ENCODE measurements around the gene CCNC. TPM values are rescaled to one million over a fixed set of nuclear protein-coding genes. Genes with fewer than 3 reads are reported as not detected.

The CCNC gene
- total RNA-seq, 3 donors from 2014 or later = 32.7 to 52.2 (median 34.2) TPM

- Histone ChIP-seq H3K4me1 (ENCODE audit: low read depth) (peaks cover 22% of the 10 kb centered on the region), H3K36me3 (ENCODE audit: low read depth) (no peaks in the 10 kb centered on the region), H3K4me3 (no peak overlapping the region), H3K9me3 (no peaks in the 10 kb centered on the region)
- DNase-seq (peak in 1 of 3 donors; percentile 35), ATAC-seq (peak; percentile 11)
- TF ChIP-seq, protein P1, sequence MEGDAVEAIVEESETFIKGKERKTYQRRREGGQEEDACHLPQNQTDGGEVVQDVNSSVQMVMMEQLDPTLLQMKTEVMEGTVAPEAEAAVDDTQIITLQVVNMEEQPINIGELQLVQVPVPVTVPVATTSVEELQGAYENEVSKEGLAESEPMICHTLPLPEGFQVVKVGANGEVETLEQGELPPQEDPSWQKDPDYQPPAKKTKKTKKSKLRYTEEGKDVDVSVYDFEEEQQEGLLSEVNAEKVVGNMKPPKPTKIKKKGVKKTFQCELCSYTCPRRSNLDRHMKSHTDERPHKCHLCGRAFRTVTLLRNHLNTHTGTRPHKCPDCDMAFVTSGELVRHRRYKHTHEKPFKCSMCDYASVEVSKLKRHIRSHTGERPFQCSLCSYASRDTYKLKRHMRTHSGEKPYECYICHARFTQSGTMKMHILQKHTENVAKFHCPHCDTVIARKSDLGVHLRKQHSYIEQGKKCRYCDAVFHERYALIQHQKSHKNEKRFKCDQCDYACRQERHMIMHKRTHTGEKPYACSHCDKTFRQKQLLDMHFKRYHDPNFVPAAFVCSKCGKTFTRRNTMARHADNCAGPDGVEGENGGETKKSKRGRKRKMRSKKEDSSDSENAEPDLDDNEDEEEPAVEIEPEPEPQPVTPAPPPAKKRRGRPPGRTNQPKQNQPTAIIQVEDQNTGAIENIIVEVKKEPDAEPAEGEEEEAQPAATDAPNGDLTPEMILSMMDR (IDR thresholded peaks at IDR 0.05) = no peak
- intact Hi-C loops (cut with DNase I, micrococcal nuclease) = no loop called here
Measured at GRCh38 chr6:99612551-99613408, 44.3 kb upstream of the CCNC start.

DNA sequence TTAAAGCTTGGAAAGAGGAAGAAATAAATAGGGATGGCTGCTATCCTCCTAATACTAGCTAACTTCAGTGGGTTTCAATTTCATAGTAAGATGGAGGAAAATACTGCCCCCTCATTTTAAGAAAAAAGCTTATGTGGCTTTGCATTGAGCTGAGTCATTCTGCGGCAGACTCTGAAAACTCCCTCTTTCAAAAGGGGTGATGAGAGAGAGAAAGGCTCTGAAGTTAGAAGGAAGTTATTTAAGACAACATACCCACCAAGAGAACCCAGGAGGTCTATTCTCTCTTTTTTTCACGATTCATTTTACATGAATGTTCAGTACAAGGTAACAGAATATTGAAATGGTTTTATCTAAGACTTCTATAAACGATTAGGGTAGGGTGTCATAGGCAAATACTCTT, 42.7 kb upstream of the CCNC start:
- intact Hi-C loops (cut with DNase I, micrococcal nuclease) = no loop called here
- H3K9me3 ChIP-seq = no peaks in the 10 kb centered on the region
- no peak for DNase-seq
- no peaks in the 10 kb centered on the region for H3K36me3 ChIP-seq (ENCODE audit: low read depth)
- no peak for ATAC-seq
- peaks cover 29% of the 10 kb centered on the region for H3K4me1 ChIP-seq (ENCODE audit: low read depth)
- H3K4me3 ChIP-seq = no peak overlapping the region
- TF ChIP-seq, protein P1 (IDR thresholded peaks at IDR 0.05) = no peak

GRCh38 chr6:99609905-99610489, 41.5 kb upstream of the CCNC start:
- H3K36me3 ChIP-seq (ENCODE audit: low read depth) = no peaks in the 10 kb centered on the region
- no peak overlapping the region for H3K4me3 ChIP-seq
- intact Hi-C loops (cut with DNase I, micrococcal nuclease) = no loop called here
- no peak for ATAC-seq
- DNase-seq = no peak
- no peaks in the 10 kb centered on the region for H3K9me3 ChIP-seq
- TF ChIP-seq, protein P1 (IDR thresholded peaks at IDR 0.05) = no peak
- peaks cover 29% of the 10 kb centered on the region for H3K4me1 ChIP-seq (ENCODE audit: low read depth)

GRCh38 chr6:99608886-99609482, 40.5 kb upstream of the CCNC start:
- H3K9me3 ChIP-seq = no peaks in the 10 kb centered on the region
- TF ChIP-seq, protein P1 (IDR thresholded peaks at IDR 0.05) = no peak
- peaks cover 26% of the 10 kb centered on the region for H3K4me1 ChIP-seq (ENCODE audit: low read depth)
- ATAC-seq (no peak), DNase-seq (no peak)
- no peak overlapping the region for H3K4me3 ChIP-seq
- intact Hi-C loops (cut with DNase I, micrococcal nuclease) = no loop called here
- H3K36me3 ChIP-seq (ENCODE audit: low read depth) = no peaks in the 10 kb centered on the region

DNA sequence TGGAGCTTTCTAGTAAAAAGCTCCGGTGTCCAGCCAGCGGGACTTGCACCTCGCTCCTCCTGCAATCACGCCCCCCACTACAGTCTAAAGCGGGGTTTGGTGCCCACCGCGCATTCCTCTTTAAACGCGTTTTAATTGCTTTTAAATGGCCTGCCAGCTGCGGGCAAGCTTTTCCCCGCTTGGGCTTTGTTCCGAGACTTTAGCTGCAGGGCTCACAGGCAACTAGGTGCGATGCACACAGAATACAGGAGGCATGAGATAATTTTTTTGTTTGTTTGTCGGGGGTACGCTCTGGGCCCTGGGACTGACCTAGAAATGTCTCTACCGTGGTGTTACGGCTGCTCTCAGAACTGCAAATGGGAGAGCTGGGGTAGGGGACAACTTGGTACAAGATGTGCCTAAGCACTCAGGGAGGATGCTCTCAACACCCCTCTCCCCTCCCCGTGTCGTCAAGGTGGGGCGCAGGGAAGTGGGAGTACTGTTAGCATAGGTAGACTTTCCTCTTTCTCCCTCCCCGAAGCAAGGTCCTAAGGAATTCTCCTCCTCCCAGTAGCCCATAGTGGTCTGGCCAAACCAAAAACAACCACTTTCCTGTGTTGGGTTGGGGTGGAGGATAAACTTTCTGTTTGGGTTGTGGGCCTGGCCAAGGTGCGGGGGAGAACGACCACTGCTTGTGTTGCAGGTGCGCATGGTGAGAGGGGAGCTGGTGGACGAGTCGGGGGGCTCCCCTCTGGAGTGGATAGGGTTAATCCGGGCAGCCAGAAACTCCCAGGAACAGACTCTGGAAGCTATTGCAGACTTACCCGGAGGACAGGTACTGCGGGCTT, 39.8 kb upstream of the CCNC start:
- H3K9me3 ChIP-seq = no peaks in the 10 kb centered on the region
- intact Hi-C loops (cut with DNase I, micrococcal nuclease) = no loop called here
- ATAC-seq = no peak
- H3K36me3 ChIP-seq (ENCODE audit: low read depth) = no peaks in the 10 kb centered on the region
- no peak overlapping the region for H3K4me3 ChIP-seq
- TF ChIP-seq, protein P1 (IDR thresholded peaks at IDR 0.05) = no peak
- peak in 1 of 3 donors; percentile 23 for DNase-seq
- H3K4me1 ChIP-seq (ENCODE audit: low read depth) = peaks cover 26% of the 10 kb centered on the region

All from mucosa of descending colon (tissue), 3 donors.